Stromal cell of bone marrow (primary cell): ENCODE measurements around the gene FHOD3.
"Not testable (repeated sequence)": the region's sequence is repeated elsewhere in the genome, so short reads cannot be mapped to it uniquely, and the experiment has no call there.

Experiments used
- DNase-seq: peaks from one replicate; pipeline ENCODE4 v3.0.0-alpha.2; 2012; ENCODE audit warnings: low read depth

FHOD3 gene

GRCh38 chr18:36451454-36452251, 154.1 kb downstream of the FHOD3 start:
- DNase-seq, result no peak

GRCh38 chr18:36454245-36454644, 156.7 kb downstream of the FHOD3 start:
- DNase-seq, result no peak

GRCh38 chr18:36454848-36455458, 157.4 kb downstream of the FHOD3 start:
- no peak for DNase-seq

DNA sequence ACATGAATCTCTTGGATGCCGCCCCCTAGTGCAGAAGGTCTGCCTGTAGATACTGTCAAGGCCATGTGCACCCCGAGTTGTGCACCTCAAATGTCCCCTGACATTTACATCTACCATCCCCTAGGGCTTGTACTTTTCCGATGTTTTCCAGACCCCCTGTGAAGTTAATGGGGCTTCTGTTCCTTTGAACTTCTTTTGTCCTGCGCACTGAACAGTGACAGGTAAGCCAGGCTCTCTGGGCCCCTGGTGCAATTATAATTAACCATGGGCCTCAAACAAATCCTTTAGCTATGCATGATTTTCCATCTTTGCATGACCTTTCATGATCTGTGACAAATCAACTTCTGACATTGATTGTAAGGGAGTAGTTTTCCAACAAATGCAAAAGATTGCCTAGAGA, 158.4 kb downstream of the FHOD3 start:
- DNase-seq, result no peak

DNA sequence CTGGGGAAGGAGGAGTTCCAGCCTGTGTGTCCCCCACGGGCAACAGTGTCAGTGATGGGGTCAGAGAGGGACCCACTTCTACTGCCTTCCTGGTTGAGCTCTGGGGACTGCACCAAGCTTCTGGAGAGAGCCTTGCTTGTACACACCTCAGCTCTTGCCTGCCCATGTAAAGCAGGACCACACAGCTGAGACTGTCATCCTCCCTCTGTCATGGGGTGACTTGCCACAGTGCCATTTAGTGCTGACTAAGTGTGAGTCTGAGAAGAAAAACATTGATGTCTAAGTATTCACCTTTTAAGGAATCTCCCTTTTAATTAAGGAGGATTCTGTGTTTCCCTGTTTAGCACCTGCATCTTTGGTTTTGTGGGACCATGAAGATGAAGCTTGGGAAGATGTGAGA, 159.1 kb downstream of the FHOD3 start:
- DNase-seq, result no peak

DNA sequence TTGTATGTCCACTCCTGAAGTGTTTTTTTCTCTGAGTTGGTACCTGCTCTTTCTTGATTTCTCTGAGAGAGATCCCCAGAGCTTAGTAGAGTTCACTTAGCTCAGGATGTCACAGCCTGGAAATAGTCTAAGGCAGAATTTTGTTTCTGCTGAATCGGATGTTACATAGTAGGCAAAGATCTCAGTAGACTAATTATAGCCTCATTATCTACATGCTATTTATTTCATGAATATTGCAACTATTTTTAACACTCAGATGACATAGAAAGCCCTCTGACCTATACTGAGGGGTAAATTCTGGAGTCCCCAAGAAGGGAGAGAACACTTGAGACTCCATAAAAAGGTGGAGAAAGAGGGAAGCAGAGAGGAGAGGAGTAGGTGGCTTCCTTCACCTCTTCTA, 160.2 kb downstream of the FHOD3 start:
- DNase-seq, result no peak

- no peak for DNase-seq
Measured at GRCh38 chr18:36458306-36458705, 160.8 kb downstream of the FHOD3 start.

DNA sequence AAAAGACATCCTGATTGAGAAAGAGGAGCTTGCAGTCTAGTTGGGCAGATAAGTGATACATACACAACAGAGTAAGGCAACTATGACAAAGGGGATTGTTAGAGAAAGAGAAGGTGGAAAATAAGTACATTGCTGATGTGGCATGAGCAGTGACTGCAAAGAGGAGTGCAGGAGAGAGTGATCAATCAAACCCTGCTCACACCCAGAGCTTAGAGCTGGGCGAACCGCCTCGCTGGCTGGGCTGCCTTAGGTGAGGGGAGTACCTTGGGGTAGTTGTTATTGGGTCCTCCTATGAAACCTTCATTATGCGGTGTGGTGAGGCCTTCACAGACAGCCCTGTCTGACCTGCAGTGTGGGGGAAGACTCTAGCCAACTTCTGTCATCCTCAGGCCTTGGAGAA, 161.7 kb downstream of the FHOD3 start:
- no peak for DNase-seq

DNA sequence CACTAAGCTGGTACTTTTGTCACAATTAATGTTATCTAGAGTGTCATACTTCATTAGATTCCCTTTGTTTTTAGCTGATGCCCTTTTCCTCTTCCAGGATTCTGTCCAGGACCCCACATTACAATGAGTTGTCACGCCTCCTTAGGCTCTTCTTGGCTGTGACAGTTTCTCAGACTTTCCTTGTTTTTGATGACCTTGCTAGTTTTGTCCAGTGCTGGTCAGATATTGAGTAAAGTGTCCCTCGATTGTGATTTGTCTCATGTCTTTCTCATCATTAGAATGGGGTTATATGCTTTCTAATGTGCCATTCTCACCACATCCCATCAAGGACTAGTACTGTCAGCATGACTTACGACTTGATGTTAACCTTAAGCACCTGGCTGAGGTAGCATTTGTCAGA, 162.3 kb downstream of the FHOD3 start:
- no peak for DNase-seq

DNA sequence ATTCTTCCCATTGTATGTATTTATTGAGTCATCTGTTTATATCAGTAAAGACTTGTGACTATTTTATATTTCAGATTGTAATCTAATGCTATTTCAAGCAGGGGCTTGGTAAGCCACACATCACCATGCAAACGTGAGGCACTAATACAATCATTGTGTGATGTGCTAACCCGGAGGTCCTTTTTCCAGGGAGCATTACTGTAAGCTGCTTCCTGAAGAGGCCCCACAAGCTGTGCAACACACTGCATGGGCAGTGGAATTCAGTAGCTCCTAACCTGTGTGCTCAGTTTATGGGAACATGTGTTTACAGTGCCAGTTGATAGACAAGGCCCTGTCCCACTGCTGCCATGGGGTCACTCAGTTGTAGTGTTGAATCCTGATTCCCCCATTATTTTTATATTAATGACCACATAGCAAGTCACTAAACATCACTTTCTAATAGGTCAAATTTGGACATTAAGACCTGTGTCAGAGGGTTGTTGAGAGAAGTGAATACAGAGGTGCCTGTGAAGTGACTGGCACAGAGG, 162.9 kb downstream of the FHOD3 start:
- no peak for DNase-seq

- DNase-seq, result no peak
Measured at GRCh38 chr18:36460854-36461253, 163.3 kb downstream of the FHOD3 start.

- DNase-seq, result no peak
Measured at GRCh38 chr18:36461551-36461987, 164.1 kb downstream of the FHOD3 start.

DNA sequence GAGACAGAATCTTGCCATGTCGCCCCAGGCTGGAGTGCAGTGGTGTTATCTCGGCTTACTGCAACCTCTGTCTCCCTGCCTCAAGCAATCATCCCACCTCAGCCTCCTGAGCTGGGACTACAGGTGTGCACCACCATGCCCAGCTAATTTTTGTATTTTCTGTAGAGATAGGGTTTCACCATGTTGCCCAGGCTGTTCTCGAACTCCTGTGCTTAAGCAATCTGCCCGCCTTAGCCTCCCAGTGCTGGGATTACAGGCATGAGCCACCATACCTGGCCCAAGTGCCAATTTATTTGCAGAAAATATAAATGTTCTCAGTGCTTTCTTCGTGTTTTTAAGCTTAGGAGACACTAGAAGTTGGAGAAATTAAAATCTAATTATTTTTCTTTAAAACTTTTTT, 166.0 kb downstream of the FHOD3 start:
- not testable (repeated sequence) for DNase-seq

- DNase-seq, result no peak
Measured at GRCh38 chr18:36464126-36464651, 166.7 kb downstream of the FHOD3 start.

DNA sequence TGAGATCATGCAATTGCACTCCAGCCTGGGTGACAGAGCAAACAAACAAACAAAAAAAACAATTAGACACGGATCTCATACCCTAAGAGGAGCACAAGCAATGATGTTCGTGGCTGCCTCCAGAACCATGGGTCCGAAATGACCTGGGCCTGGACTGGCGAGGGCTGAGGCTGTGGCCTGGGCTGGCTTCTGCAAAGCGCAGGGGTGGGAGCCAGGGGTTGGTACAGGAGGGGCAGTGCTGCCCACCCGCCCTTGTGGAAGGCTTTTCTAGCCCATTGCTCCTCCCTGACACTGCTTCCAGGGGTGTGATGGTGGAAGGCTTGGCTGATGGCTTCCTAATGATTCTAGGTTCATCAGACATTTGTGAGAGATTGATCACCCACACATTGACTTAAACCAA, 167.8 kb downstream of the FHOD3 start:
- no peak for DNase-seq

- DNase-seq, result no peak
Measured at GRCh38 chr18:36465970-36466369, 168.5 kb downstream of the FHOD3 start.

GRCh38 chr18:36467614-36468013, 170.1 kb downstream of the FHOD3 start:
- DNase-seq, result no peak

GRCh38 chr18:36468161-36468560, 170.6 kb downstream of the FHOD3 start:
- no peak for DNase-seq

GRCh38 chr18:36469461-36469860, 171.9 kb downstream of the FHOD3 start:
- no peak for DNase-seq

- no peak for DNase-seq
Measured at GRCh38 chr18:36470896-36471295, 173.4 kb downstream of the FHOD3 start.

DNA sequence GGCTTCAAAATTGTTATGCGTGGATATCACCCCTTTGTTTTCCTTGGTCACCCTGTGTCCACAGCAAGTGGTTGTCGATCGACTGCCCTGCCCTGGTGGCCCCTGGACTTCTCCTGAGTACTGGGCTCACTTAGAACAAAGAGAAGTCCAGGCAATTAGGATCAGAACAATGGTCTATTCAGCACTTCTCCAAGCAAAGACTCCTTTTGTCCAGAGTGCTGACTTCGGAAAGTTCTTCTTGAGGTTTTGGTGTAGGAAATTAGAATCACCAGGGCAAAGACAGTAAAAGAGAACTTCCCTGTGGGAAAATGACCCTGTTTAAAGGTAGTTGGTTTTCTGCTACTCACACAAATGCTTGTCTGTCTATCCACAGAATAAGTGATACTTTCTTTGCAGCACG, 173.9 kb downstream of the FHOD3 start:
- DNase-seq, result no peak

GRCh38 chr18:36476433-36476832, 178.9 kb downstream of the FHOD3 start:
- DNase-seq, result no peak

DNA sequence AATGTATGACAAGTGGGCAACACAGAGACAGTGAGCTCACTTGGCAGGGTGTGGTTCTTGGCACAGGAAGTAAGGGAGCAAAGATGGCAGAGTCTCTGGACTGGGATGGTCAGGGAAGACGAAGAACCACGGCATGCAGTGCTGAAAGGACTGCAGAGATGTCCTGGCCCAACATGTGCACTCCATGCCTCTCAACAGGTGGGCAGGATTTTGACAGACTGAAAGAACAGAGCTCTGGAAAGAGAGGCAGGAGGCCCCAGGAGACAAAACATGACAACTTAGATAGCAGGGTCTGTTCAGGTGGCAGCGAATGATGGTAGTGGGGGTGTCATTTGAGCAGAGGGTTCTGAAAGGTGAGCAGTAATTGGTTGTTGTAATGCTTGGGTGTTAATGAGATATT, 180.3 kb downstream of the FHOD3 start:
- no peak for DNase-seq
